Heart left ventricle (tissue), 13 donors: ENCODE data around the gene PNN.
"Not testable (repeated sequence)": the region's sequence is repeated elsewhere in the genome, so short reads cannot be mapped to it uniquely, and the experiment has no call there.

Experiments used
- POLR2A ChIP-seq, 2 donors: fragments of 450-650 bp; IDR thresholded peaks; one replicate each; pipeline ENCODE4 v1.6.1; 2017; ENCODE audit warnings: antibody characterized with exemption in 2 of 2, mild to moderate bottlenecking in 2 of 2, moderate library complexity in 2 of 2
- TF ChIP-seq, protein P1 (sequence below), 12 donors: fragments of 200-600 bp; sonication (generic) in 4 of 12; IDR thresholded peaks; one replicate each; pipeline versions ENCODE4 v1.5.0 to v1.8.0; 2018 to 2022; ENCODE audit warnings: antibody characterized with exemption in 12 of 12, mild to moderate bottlenecking in 5 of 12
- donor health status: ischemic (EF 13 %, LVEDD 7.1; RV severe dilation, severe dysfunction).
- donor health status: DM: no; HTN: yes; CAD: no.
- donor health status: DM: no; HTN: no; CAD: no.
- donor health status: ischemic (EF 25% LVEDD 6.9; RV normal size, moderate dysfunction).
- donor health status: ischemic (EF 25% LVEDD 5.7; RV mildly dilated, moderate dysfunction).
- donor health status: ischemic (EF 35%, LVEDD 5.7; RV mildly dilated, moderate dysfunction).
- donor health status: nonischemic (EF 11% LVEDD 7.7; RV severe dilation, severe dysfunction).
- donor health status: DM: yes; HTN: yes; CAD: no.
- donor health status: PGD.
- donor health status: ischemic (EF 29% LVEDD 5.4; RV normal size, mild dysfunction).
- donor health status: nonischemic (EF 23%, LVEDD 6.1; RV moderate dilation, normal function).

DNA sequence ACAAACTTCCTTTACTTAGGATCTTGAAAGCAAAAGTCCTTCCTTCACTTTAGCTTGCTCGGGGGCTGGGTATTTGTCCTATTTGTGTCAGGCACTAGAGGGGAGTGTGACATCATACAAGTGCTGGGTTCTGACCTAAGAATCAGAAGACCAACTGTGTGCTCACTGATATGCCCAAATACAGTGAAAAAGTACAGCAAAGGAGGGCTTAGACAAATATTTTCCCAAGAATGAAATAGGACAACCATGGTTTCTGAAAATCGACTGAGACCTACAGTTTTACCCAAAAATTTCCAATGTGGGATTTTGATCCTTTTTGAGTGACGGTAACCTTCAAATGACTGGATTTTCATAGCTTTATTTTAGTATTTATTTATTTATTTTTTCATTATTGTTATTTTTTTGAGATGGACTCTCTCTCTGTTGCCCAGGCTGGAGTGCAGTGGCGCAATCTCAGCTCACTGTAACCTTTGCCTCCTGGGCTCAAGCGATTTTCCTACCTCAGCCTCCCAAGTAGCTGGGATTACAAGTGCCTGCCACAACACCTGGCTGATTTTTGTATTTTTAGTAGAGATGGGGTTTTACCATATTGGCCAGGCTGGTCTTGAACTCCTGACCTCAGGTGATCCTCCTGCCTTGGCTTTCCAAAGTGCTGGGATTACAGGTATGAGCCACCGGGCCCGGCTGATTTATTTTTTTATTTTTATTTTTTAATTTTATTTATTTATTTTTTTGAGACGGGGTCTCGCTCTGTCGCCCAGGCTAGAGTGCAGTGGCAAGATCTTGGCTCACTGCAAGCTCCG lies 56.9 kb downstream of the PNN start:
- TF ChIP-seq, protein P1, sequence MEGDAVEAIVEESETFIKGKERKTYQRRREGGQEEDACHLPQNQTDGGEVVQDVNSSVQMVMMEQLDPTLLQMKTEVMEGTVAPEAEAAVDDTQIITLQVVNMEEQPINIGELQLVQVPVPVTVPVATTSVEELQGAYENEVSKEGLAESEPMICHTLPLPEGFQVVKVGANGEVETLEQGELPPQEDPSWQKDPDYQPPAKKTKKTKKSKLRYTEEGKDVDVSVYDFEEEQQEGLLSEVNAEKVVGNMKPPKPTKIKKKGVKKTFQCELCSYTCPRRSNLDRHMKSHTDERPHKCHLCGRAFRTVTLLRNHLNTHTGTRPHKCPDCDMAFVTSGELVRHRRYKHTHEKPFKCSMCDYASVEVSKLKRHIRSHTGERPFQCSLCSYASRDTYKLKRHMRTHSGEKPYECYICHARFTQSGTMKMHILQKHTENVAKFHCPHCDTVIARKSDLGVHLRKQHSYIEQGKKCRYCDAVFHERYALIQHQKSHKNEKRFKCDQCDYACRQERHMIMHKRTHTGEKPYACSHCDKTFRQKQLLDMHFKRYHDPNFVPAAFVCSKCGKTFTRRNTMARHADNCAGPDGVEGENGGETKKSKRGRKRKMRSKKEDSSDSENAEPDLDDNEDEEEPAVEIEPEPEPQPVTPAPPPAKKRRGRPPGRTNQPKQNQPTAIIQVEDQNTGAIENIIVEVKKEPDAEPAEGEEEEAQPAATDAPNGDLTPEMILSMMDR (IDR thresholded peaks at IDR 0.05) = peak in 11 of 12 donors; percentile 15 to 44 (median 30)
- TF ChIP-seq POLR2A (IDR thresholded peaks at IDR 0.05) = not testable (repeated sequence)
